ENCODE results near the gene GALNT6. TPM values are rescaled to one million over a fixed set of nuclear protein-coding genes. Genes with fewer than 3 reads are reported as not detected.
A peak's percentile ranks its signal among the peaks of the same experiment; 100 is the strongest.

GALNT6 gene
- polyA plus RNA-seq, 1 experiment = 47.1 TPM

GRCh38 chr12:51359851-51360250, 31.4 kb downstream of the GALNT6 start:
- DNase-seq (ENCODE audit: low read depth) = no peak
- H3K36me3 ChIP-seq (ENCODE audit: control insufficient read depth, insufficient read depth, low read length) = peaks cover 7% of the 10 kb centered on the region
- H3K4me3 ChIP-seq (ENCODE audit: low read depth, low read length) = no peak overlapping the region
- no peaks in the 10 kb centered on the region for H3K27me3 ChIP-seq (ENCODE audit: control insufficient read depth, insufficient read depth, low read length)
- ChIA-PET CTCF (no interaction called here), POLR2A (no interaction called here)
- no peak for TF ChIP-seq CTCF (IDR thresholded peaks at IDR 0.05; ENCODE audit: insufficient read depth, low read depth, low read length)

GRCh38 chr12:51358496-51358895, 32.7 kb downstream of the GALNT6 start:
- Histone ChIP-seq H3K4me3 (ENCODE audit: low read depth, low read length) (no peak overlapping the region), H3K27me3 (ENCODE audit: control insufficient read depth, insufficient read depth, low read length) (no peaks in the 10 kb centered on the region), H3K36me3 (ENCODE audit: control insufficient read depth, insufficient read depth, low read length) (peaks cover 7% of the 10 kb centered on the region)
- ChIA-PET CTCF (interaction anchor here (0.7 kb wide), 1 partner anchor 16 kb away, joined by 3 read pairs; no protein-coding TSS in a partner anchor), POLR2A (no interaction called here)
- no peak for DNase-seq (ENCODE audit: low read depth)
- TF ChIP-seq CTCF (IDR thresholded peaks at IDR 0.05; ENCODE audit: insufficient read depth, low read depth, low read length) = no peak

GRCh38 chr12:51357374-51358047, 33.7 kb downstream of the GALNT6 start:
- Histone ChIP-seq H3K27me3 (ENCODE audit: control insufficient read depth, insufficient read depth, low read length) (no peaks in the 10 kb centered on the region), H3K4me3 (ENCODE audit: low read depth, low read length) (no peak overlapping the region), H3K36me3 (ENCODE audit: control insufficient read depth, insufficient read depth, low read length) (peaks cover 7% of the 10 kb centered on the region)
- TF ChIP-seq CTCF (IDR thresholded peaks at IDR 0.05; ENCODE audit: insufficient read depth, low read depth, low read length) = no peak
- no peak for DNase-seq (ENCODE audit: low read depth)
- CTCF ChIA-PET = no interaction called here
- POLR2A ChIA-PET = no interaction called here

GRCh38 chr12:51351913-51352532, 39.2 kb downstream of the GALNT6 start:
- peak; percentile 67 for TF ChIP-seq CTCF (IDR thresholded peaks at IDR 0.05; ENCODE audit: insufficient read depth, low read depth, low read length)
- Histone ChIP-seq H3K27me3 (ENCODE audit: control insufficient read depth, insufficient read depth, low read length) (no peaks in the 10 kb centered on the region), H3K4me3 (ENCODE audit: low read depth, low read length) (no peak overlapping the region), H3K36me3 (ENCODE audit: control insufficient read depth, insufficient read depth, low read length) (no peaks in the 10 kb centered on the region; the same call in 1 of the 2 replicates)
- DNase-seq (ENCODE audit: low read depth) = no peak
- CTCF ChIA-PET = interaction anchor here (0.7 to 2.3 kb wide), 9 partner anchors 9 to 530 kb away, joined by 3 to 7 read pairs (median 3); no protein-coding TSS in a partner anchor
- POLR2A ChIA-PET = no interaction called here

GRCh38 chr12:51349026-51349425, 42.2 kb downstream of the GALNT6 start:
- DNase-seq (ENCODE audit: low read depth) = peak; percentile 23

More at GRCh38 chr12:51349026-51349425, 42.2 kb downstream of the GALNT6 start:
- no peaks in the 10 kb centered on the region for H3K36me3 ChIP-seq (ENCODE audit: control insufficient read depth, insufficient read depth, low read length)
- no peaks in the 10 kb centered on the region for H3K27me3 ChIP-seq (ENCODE audit: control insufficient read depth, insufficient read depth, low read length)
- H3K4me3 ChIP-seq (ENCODE audit: low read depth, low read length) = no peak overlapping the region
- ChIA-PET CTCF (interaction anchor here (1.3 to 1.6 kb wide), 2 partner anchors 78 to 362 kb away, joined by 3 read pairs; no protein-coding TSS in a partner anchor), POLR2A (no interaction called here)
- TF ChIP-seq CTCF (IDR thresholded peaks at IDR 0.05; ENCODE audit: insufficient read depth, low read depth, low read length) = no peak
